ENCODE measurements around the gene SYNGR3. TPM values are rescaled to one million over a fixed set of nuclear protein-coding genes. Genes with fewer than 3 reads are reported as not detected.

Gene SYNGR3
- total and polyA plus RNA-seq, 2 donors from 2014 or later, result 2.2 to 4.6 TPM

DNA sequence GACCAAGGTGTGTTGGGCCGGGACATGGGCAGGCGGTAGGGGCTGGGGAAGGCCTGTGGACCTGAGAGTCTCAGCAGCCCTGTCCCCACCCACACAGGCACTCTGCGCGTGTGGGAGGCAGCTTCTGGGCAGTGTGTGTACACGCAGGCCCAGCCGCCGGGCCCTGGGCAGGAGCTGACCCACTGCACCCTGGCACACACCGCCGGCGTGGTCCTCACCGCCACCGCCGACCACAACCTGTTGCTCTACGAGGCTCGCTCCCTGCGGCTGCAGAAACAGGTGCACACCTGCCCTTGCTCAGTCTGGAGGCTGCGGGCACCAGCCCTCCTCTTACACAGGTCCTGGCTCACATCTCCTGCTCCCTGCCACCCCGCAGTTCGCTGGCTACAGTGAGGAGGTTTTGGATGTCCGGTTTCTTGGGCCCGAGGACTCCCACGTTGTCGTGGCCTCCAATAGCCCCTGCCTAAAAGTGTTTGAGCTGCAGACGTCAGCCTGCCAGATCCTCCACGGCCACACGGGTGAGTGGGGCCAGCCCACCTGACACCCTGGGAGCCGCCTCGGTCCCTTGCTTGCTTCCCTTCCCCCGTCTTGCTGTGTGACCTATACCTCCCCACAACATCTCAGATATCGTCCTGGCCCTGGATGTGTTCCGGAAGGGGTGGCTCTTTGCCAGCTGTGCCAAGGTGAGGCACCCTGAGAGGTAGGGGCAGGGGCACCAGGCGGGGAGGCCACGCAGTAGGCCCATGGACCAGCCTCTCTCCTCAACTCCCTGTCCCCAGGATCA, 14.1 kb upstream of the SYNGR3 start:
- H3K4me3 ChIP-seq (ENCODE audit: low read length in 3 of 3), result no peak overlapping the region
- TF ChIP-seq, protein P1, sequence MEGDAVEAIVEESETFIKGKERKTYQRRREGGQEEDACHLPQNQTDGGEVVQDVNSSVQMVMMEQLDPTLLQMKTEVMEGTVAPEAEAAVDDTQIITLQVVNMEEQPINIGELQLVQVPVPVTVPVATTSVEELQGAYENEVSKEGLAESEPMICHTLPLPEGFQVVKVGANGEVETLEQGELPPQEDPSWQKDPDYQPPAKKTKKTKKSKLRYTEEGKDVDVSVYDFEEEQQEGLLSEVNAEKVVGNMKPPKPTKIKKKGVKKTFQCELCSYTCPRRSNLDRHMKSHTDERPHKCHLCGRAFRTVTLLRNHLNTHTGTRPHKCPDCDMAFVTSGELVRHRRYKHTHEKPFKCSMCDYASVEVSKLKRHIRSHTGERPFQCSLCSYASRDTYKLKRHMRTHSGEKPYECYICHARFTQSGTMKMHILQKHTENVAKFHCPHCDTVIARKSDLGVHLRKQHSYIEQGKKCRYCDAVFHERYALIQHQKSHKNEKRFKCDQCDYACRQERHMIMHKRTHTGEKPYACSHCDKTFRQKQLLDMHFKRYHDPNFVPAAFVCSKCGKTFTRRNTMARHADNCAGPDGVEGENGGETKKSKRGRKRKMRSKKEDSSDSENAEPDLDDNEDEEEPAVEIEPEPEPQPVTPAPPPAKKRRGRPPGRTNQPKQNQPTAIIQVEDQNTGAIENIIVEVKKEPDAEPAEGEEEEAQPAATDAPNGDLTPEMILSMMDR (IDR thresholded peaks at IDR 0.05; ENCODE audit: borderline replicate concordance, extremely low read depth, insufficient read depth), result no peak
- DNase-seq, result peak in 1 of 5 donors; percentile 75
- H3K36me3 ChIP-seq (ENCODE audit: control insufficient read depth in 2 of 3, insufficient read depth in 3 of 3, low read length in 3 of 3), result peaks cover 0 to 21% (median 13%) of the 10 kb centered on the region in 3 donors
- intact Hi-C loops (cut with DNase I), result no loop called here
- peaks cover 0 to 13% (median 4%) of the 10 kb centered on the region in 3 donors for H3K4me1 ChIP-seq (ENCODE audit: control insufficient read depth in 2 of 3, insufficient read depth in 2 of 3, low read depth in 1 of 3, low read length in 3 of 3)
- no peak overlapping the region for H3K9ac ChIP-seq (ENCODE audit: low read length in 3 of 3)
- no peak for FAIRE-seq
- peaks cover 9% of the 10 kb centered on the region for H3K27me3 ChIP-seq (ENCODE audit: control insufficient read depth, insufficient read depth, low read length)
- no peak overlapping the region for H3K27ac ChIP-seq (ENCODE audit: low read depth in 2 of 2, low read length in 2 of 2)
- H3K9me3 ChIP-seq (ENCODE audit: control insufficient read depth in 2 of 3, insufficient read depth in 1 of 3, low read length in 3 of 3), result no peaks in the 10 kb centered on the region

DNA sequence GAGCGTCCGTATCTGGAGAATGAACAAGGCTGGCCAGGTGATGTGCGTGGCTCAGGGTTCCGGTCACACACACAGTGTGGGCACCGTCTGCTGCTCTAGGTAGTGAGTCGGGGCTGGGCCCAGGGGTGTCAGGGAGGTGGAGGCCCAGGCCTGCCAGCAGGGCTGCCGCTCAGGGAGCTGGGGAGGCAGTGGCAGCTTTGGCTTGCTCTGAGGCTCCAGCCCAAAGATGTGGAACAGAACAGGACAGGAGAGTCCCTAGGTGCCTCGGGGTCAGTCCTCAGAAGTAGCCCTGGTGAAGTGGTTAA, 13.6 kb upstream of the SYNGR3 start:
- no peak overlapping the region for H3K27ac ChIP-seq (ENCODE audit: low read depth in 2 of 2, low read length in 2 of 2)
- no peak overlapping the region for H3K9ac ChIP-seq (ENCODE audit: low read length in 3 of 3)
- FAIRE-seq, result no peak
- TF ChIP-seq, protein P1 (IDR thresholded peaks at IDR 0.05; ENCODE audit: borderline replicate concordance, extremely low read depth, insufficient read depth), result no peak
- peaks cover 0 to 10% (median 4%) of the 10 kb centered on the region in 3 donors for H3K4me1 ChIP-seq (ENCODE audit: control insufficient read depth in 2 of 3, insufficient read depth in 2 of 3, low read depth in 1 of 3, low read length in 3 of 3)
- H3K9me3 ChIP-seq (ENCODE audit: control insufficient read depth in 2 of 3, insufficient read depth in 1 of 3, low read length in 3 of 3), result no peaks in the 10 kb centered on the region
- peaks cover 0 to 21% (median 13%) of the 10 kb centered on the region in 3 donors for H3K36me3 ChIP-seq (ENCODE audit: control insufficient read depth in 2 of 3, insufficient read depth in 3 of 3, low read length in 3 of 3)
- peak in 1 of 5 donors; percentile 43 for DNase-seq
- peaks cover 14% of the 10 kb centered on the region for H3K27me3 ChIP-seq (ENCODE audit: control insufficient read depth, insufficient read depth, low read length)
- H3K4me3 ChIP-seq (ENCODE audit: low read length in 3 of 3), result no peak overlapping the region
- intact Hi-C loops (cut with DNase I), result no loop called here

DNA sequence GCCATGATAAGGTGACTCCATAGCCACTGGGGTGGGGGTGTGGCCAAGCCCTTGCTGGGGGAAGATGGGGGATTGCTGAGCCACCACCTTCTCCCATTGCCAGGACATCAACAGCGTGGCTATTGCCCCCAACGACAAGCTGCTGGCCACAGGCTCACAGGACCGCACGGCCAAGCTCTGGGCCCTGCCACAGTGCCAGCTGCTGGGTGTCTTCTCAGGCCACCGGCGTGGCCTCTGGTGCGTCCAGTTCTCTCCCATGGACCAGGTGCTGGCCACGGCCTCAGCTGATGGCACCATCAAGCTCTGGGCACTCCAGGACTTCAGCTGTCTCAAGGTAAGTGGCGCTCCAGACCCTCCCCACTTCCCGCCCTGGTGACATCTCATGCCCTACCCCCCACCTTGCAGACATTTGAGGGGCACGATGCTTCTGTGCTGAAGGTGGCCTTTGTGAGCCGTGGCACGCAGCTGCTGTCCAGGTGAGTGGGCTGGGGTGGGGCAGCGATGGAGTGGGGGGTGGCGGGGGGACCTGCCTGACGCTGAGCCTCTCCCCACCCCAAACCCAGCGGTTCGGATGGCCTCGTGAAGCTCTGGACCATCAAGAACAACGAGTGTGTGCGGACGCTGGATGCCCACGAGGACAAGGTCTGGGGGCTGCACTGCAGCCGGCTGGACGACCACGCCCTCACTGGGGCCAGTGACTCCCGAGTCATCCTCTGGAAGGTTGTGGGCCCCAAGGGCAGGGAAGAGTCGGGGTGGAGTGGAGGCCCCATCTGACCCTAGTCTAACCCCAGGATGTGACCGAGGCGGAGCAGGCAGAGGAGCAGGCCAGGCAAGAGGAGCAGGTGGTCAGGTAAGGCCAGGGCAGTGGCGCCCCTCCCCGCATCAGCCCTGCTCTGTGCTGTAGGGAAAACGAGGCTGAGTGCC, 12.6 kb upstream of the SYNGR3 start:
- DNase-seq (peak in 1 of 5 donors; percentile 61), FAIRE-seq (no peak)
- peaks cover 0 to 21% (median 13%) of the 10 kb centered on the region in 3 donors for H3K36me3 ChIP-seq (ENCODE audit: control insufficient read depth in 2 of 3, insufficient read depth in 3 of 3, low read length in 3 of 3)
- TF ChIP-seq, protein P1 (IDR thresholded peaks at IDR 0.05; ENCODE audit: borderline replicate concordance, extremely low read depth, insufficient read depth), result no peak
- no peak overlapping the region for H3K9ac ChIP-seq (ENCODE audit: low read length in 3 of 3)
- intact Hi-C loops (cut with DNase I), result no loop called here
- peaks cover 25% of the 10 kb centered on the region for H3K27me3 ChIP-seq (ENCODE audit: control insufficient read depth, insufficient read depth, low read length)
- H3K27ac ChIP-seq (ENCODE audit: low read depth in 2 of 2, low read length in 2 of 2), result no peak overlapping the region
- no peaks in the 10 kb centered on the region for H3K9me3 ChIP-seq (ENCODE audit: control insufficient read depth in 2 of 3, insufficient read depth in 1 of 3, low read length in 3 of 3)
- H3K4me1 ChIP-seq (ENCODE audit: control insufficient read depth in 2 of 3, insufficient read depth in 2 of 3, low read depth in 1 of 3, low read length in 3 of 3), result peaks cover 0 to 10% (median 4%) of the 10 kb centered on the region in 3 donors
- H3K4me3 ChIP-seq (ENCODE audit: low read length in 3 of 3), result no peak overlapping the region
